HG02759 (cell line): Measurements from ENCODE around the gene MGAT4C.

Experiments
- ATAC-seq: cut with Tn5 transposase; IDR thresholded peaks from one replicate; pipeline ENCODE4 v1.9.1; 2021; ENCODE audit warnings: mild to moderate bottlenecking, moderate library complexity; ENCODE audit not compliant: unreplicated experiment

The MGAT4C gene

DNA sequence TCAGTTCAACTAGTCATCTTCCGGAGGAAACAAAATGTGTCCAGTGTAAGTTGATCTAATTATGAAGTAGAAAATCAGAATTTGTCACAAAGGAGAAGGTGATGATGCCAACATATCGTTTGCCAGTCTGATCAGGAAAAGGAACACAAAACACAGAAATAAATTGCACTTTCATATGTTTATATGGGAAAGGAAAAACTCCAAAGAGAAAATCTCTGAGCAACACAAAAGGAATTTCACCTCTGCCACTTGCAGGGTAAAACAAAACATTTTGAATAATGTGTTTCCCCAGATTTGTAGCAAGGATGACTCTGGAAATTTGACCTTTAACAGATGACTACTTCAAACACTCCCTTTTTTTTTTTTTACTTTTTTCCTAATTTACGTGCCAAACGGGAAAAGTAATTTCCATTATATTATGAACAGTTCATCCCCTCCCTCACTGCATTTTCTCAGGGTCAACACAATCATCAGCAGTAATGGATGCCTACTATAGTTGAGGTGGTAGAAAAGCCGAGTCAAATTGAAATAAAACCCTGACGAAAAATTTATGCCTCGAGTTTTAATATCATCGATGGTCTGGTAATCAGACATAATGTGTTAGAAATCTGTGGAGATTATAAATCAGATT, 25.6 kb downstream of the MGAT4C start:
- no peak for ATAC-seq

DNA sequence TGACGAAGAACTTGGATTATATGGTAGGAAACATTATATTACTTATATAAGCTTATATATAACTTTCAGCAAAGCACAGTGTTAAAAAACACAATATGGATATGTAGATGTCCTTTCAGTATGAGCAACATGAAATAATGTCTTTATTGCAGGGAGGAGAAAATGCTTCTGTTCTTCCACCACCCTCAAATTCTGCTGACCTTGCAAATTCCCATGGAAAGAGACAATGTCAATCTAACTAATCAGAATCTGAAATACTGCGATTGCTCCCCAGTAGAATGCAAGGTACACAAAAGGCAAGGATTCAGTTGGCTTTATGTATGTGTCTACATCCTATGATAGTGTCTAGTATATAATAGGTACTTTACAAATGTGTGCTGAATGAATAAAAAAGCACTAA, 26.4 kb downstream of the MGAT4C start:
- ATAC-seq, result no peak

DNA sequence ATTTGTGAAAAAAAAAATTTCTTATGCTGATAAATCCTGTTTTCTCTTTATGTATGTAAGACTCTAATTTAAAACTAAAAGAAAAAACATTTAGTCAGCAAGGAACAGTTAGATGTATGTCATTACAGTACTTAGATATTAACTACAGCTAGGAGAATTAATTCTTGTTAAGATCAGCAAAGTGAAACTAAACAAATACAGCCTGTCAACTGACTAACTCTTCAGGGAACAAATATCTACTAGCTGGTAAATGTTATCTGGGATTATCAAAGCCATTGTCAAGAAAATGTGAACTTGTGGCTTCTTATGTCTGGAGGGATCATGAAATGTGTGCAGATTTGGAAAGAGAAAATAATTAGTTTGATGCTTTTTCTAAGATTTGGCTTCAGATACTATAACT, 27.5 kb downstream of the MGAT4C start:
- no peak for ATAC-seq

DNA sequence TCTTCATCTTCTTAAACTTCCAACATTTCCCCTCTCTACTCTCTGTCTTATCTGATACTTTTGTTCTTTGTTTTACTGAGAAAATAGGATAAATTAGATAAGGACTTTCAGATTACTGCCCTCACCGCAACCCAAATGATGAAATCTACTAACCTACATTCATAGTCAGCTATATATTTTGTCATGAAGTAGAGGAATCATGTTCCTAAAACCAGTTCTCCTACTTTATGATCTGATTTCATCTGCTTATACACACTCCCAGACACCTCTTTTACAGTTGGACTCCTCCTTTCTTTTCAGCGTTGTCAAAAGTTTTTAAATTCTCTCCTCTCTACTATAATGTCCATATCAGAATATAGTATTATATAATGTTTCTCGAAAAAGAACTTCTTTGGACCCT, 29.7 kb downstream of the MGAT4C start:
- no peak for ATAC-seq

DNA sequence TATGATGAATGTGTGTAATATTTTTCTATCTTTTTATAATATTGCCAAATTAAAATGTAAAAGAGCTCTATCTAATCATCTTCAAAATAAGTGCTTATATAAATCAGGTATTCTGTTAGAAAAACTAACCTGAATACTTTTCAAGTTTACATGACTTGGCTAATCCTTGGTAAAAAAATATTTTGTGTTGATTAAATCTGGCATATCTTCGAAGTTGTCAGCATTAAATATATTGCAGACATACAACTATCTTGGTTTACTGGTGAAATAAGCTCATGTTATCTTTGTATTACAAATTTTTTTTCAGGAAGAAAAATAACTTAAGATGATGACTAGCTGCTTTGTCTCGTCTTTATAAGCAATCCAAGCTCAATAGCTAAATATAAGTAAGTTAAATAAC, 39.6 kb downstream of the MGAT4C start:
- no peak for ATAC-seq

DNA sequence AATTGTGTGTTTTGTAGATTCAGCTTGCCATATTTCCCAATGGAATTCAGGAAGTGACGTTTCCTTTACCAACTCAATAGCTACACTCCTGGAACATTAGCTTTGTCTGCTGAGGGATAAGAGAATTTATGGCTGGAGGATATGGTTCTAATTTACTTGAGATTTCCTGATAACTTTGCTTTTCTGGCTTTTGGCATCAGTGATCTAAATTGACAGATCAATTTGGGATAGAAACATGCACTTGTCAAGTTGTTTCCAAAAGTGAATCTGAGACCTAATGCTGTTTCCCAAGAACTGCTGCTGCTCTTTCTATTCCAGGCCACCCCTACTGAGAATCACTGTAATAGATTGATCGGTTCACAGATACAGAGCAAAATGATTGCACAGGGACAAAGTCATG, 43.2 kb downstream of the MGAT4C start:
- no peak for ATAC-seq

DNA sequence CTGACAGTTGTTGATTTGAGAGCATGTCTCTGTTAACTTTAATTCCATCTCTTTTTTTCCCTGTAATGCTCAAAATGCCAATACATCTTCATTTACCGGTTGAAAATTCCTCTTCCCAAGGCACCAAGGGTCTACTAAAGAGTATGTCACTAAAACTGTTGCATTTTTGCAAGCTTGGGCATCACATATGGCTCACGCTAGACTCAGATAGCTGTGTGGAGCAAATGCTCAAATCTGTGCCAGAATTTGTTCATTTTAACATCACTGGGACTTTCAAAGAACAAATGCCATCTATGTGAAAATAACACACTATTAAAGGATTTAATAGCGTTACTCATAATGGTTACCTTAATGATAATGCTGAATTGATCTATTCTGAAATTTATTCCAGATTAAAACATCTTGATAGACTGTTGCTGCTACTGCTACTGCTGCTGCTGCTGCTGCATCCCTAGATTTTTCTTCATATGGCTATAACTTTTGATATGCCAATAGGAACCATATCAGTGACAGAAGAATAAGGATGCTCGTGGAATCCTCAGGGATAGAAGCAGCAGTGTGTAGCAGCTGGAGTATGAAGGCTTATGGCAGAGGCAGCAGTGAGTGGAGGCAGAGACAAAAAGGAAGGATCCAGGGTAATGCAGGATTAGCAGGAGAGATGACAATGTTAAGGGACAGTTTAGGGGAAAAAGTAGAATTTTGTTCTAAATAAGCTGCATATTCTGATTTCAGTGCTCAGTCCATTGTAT, 57.3 kb downstream of the MGAT4C start:
- ATAC-seq, result no peak

DNA sequence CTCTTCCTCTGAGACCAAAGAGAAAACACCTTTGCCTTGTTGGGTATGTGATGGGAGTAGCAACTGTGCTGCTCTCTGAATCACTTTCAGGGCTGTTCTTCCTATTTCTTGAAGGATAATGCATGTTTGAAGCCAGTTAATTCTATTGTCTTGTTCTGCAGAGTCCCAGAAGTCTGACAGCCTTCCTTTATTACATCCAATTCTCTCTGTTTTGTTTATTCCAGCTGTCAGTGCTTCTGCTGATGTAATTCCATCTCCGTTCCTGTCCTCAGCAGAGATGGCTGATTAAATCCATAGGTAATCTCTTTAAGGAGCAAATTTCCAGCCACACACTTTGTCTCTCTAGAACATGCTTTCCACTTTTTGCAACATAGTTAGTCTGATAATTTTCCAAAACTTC, 59.7 kb downstream of the MGAT4C start:
- no peak for ATAC-seq

DNA sequence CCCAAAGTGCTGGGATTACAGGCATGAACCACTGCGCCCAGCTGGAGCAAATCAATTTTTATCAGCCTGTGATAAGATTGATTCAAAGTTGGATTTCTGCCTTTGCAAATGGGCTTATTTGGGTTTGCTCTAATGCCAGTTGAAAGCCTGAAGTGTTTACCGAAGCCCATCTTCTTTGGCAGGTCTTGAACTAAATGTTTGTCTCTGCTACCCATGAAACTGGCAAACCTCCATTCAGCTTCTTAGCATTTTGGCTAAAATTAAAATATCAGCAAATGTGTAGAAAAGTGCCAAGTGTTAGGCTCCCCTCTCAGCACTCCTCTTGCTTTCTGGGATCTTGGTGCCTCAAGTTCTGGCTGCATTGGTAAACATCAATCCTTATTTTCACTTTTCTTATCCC, 61.5 kb downstream of the MGAT4C start:
- no peak for ATAC-seq

DNA sequence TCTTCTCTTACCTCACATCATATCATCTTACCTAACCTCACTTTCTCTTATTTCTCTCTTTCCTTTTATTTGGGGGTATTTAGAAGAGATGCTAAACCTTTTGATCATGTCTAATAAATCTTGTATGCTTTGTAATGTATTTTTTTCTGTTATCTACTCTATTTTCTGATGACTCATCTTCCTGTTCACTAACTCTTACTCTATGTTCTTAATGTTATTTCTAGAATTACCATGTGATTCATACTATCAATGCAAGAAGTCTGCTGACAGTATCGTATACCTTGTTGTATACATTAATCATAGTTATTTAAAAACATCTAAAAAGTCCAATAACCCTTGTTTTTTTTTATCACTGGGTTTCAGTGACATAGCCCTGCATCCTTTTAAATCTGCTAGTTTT, 62.3 kb downstream of the MGAT4C start:
- ATAC-seq, result no peak

DNA sequence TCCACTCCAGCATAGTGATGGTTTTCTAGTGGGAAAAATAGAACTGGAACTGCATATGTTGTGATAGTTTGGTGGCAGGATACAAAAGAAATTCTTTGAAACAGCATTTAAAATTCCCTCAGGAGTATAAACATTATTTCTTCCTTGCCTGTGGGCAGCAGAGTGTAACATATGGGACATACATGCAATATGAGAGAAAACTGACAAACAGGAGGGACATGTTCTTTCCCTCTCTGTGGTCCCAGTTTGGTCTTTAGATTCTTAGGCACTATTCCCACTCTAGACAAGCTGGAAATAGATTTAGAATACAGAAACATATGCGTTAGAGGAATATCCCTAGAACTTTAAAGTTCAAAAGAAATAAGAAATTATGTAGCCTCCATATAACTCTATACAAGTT, 68.0 kb downstream of the MGAT4C start:
- no peak for ATAC-seq

DNA sequence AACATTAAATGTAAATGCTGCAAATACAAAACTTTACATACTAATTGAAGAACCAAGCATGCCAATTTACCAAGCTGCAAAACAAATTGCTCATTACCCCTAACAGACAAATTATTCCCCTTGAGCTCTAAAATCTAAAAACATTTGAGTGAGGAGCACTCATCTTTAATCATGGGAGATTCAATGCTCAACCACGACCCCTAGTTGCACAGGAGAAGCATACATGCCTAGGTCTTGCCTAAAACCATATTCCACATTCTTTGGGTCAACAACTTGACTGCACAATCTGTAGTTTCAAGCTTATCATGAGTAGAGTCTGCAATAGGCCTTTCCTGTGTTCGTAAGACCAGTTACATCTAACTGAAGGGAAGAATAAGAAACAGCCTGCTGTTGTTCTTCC, 69.7 kb downstream of the MGAT4C start:
- ATAC-seq, result no peak

DNA sequence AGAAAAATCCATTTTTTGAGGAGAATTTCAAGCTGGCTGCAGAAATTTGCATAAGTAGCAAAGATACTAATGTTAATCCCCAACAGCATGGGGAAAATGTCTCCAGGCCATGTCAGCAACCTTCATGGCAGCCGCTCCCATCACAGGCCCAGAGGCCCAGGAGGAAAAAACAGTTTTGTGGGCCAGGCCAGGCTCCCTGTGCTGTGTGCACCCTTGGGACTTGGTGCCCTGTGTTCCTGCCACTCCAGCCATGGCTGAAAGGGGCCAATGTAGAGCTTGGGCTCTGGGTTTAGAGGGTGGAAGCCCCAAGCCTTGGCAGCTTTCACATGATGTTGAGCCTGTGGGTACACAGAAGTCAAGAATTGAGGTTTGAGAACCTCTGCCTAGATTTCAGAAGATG, 76.3 kb downstream of the MGAT4C start:
- no peak for ATAC-seq

DNA sequence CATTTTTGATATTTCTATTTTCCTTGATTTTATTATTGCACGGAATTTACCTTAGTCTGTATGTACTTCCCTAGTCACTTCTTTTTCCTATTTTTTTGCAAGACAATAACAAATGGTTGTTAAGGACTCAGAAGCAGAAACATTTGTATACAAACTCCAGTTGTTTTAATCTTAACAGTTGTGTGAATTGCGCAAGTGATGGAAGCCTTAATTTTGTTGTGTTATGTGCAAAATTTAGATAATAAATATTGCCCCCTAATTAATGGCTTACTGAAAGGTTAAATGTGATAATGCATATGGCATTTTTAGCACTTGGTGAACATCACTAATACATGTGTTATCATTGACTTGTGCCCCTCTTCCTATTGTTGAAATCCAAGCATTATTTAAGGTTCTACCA, 82.0 kb downstream of the MGAT4C start:
- no peak for ATAC-seq

DNA sequence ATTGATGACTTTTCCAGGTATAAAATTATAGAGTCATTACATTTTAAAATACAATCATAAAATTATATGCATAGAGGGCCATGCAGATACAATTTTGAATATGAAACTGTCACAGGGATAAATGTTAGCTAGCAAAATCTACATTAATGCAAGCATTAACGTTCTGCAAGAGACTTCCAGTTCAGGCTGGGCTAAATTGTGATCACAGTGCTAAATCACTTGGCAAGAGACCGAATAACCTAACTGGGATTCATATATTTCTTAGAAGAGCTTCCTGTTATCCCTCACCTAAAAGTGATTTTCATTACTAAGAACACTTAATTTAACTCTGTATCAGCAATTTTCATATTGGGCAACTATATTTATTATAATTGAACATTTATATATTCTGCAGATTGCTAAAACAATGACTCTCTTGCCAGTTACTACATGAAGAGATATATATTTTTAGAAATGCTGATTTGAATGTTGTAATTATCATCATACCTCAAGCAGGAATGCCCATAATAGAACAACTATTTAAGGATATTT, 83.2 kb downstream of the MGAT4C start:
- ATAC-seq, result no peak

DNA sequence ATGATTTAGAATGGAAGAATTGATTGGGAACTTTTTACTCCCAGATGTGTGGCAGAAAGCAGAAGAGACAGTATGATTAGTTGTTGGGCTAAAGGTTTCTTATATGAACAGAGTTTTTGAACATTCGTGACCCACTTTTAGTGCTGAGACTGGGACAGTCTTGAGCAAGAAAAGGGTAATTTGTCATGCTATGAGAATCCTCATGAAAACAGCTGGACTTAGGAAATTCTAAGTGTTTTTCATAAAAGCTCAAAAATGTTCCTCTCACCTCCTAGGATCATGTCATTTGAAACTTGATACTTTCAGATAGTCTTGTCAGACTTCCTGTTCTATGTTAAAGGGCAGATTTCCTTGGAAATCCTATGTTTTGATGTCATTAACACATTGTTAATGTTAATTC, 86.1 kb downstream of the MGAT4C start:
- no peak for ATAC-seq

DNA sequence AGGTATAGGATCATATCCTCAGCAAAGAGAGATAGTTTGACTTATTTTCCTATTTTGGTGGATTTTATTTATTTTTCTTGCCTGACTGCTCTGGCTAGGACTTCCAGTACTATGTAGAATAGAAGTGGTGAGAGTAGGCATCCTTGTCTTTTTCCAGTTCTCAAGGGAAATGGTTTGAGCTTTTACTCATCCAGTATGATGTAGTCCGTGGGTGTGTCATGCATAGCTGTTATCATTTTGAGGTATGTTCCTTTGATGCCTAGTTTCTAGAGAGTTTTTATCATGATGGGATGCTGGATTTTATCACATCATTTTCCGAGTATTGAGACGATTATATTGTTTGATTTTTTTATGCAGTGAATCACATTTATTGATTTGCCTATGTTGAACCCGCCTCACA, 97.2 kb downstream of the MGAT4C start:
- ATAC-seq, result no peak

DNA sequence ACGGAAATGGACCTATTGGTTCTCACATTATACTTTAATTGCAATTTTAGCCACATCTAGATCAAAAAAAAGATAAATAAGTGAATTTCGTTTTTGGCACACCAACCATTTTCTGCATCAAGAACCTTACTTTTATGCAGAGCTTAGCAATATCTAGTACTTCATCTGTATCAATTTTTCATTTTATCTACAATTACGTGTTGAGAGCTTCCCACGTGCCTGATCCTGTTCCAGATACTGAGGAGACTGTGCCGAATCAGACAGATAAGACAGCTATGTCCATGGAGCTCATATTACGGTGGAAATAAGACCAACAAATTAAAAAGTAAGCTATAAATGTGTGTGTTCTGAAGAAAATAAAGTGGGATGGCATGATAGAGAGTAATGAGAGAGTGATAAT, 101.6 kb downstream of the MGAT4C start:
- no peak for ATAC-seq

DNA sequence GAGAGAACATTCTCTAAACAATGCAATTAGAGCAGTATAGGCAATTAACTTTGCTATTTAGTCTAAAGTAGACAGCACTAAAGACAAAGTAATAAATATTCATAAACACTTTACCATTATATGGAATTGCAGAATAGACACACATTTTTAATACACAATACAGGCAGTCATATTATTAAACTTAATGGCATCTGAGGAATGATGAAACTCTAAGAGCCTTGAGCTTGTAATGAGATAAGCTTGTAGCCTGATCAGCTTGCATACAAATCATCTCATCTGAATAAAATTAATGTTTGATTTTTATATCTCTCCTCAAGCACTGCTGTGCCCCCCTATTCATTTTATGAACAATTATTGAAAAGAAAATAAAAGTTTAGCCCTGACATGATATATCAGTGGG, 107.6 kb downstream of the MGAT4C start:
- no peak for ATAC-seq

DNA sequence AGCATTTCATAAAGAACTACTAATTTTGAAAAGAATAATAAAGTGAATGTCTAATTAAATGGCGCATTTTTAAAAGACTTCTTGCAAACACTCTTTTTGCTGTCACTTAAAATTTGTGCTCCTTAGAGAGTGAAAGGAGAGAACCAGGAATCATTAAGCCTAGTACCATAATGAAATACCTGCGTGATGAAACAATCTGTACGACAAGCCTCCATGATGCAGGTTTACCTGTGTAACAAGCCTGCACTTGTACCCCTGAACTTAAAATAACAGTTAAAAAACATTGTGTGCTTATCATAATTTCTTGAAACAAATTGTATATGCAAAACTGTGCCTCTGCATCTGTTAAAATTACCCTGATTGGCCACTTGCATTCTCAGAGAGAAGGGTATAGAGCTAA, 108.1 kb downstream of the MGAT4C start:
- ATAC-seq, result no peak

DNA sequence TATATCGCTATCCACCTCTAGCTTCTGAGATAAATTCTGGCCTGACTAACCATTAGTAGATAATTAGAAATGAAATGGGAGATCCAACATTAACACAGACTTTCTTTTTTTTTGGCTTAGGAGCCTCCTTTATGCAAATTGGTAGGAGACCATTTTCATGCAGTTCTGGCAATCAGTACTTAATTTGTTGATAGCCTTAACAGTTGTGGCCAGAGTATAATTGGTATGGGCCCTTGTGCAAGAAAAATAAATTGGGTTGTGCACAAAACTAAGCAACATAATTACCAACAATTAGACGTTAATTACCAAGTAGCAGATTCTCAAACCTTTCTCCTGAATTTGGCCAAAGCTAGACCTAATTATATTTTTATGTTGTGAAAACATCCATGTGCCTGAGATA, 111.0 kb downstream of the MGAT4C start:
- ATAC-seq, result no peak

DNA sequence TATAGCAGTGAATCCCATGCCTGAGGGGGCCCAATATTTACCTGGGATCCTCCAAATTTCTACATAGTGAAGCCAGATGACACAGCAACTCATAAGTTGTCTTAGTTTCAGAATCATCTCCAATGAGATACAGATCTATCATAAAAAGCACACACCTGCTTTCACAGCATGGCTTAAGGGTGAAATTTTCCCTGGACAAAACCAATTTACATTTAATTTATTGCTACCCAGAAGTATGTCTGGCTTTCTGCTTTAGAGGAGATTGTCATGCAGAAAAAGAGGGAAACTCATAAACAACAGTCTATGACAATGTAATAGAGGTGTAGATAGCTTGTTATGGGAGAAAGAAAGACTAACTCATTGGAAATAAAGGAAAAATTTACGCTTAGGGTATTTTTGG, 113.0 kb downstream of the MGAT4C start:
- ATAC-seq, result no peak

DNA sequence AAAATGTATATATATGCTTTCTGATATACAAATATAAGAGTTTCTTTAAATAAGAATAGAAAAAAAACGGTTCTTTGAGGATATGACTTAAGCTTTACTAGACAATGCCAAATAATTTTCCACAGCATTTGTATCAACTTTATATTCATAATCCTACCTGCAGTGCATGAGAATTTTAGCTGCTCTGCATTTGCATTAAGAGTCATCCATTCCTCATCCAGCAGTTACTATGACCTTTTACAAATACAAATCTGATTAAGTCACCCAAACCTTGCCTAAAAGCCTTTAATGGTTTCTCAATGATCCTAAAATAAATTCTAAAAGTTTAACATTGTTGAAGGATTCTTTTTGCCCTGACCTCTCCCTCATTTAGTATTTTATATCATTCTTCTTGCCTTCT, 116.5 kb downstream of the MGAT4C start:
- no peak for ATAC-seq
